NOMO-1 (cell line): ENCODE results near the gene CTSV.
"Not testable (repeated sequence)": the region's sequence is repeated elsewhere in the genome, so short reads cannot be mapped to it uniquely, and the experiment has no call there.

Source experiments
- DNase-seq, 2 experiments: peaks; one replicate each; lab custom pipeline; 2025; ENCODE audit not compliant: unreplicated experiment in 2 of 2; lab: John Stamatoyannopoulos, UW

Gene CTSV

GRCh38 chr9:97038611-97039513 is at the start of gene CTSV:
Gene CTSV, minus strand, starts transcription at chr9:97039142. Its CDS starts 1,099 bp downstream, at chr9:97038043.
- DNase-seq: peak; percentile 86 to 96

- not testable (repeated sequence) for DNase-seq
Measured at GRCh38 chr9:97087668-97088215, 48.8 kb upstream of the CTSV start.

GRCh38 chr9:97084562-97084991 is 45.6 kb upstream of the CTSV start:
- not testable (repeated sequence) for DNase-seq

- DNase-seq: no peak
Measured at GRCh38 chr9:97078362-97078761, 39.4 kb upstream of the CTSV start.

GRCh38 chr9:97077452-97078295 is 38.7 kb upstream of the CTSV start:
- DNase-seq: no peak

GRCh38 chr9:97076731-97077451 is 37.9 kb upstream of the CTSV start:
- DNase-seq: not testable (repeated sequence)

GRCh38 chr9:97076238-97076637 is 37.3 kb upstream of the CTSV start:
- no peak for DNase-seq

GRCh38 chr9:97075289-97075985 is 36.5 kb upstream of the CTSV start:
- DNase-seq: no peak

- no peak for DNase-seq
Measured at GRCh38 chr9:97073506-97073905, 34.6 kb upstream of the CTSV start.

- DNase-seq: no peak
Measured at GRCh38 chr9:97072285-97072776, 33.4 kb upstream of the CTSV start.

- DNase-seq: not testable (repeated sequence)
Measured at GRCh38 chr9:97070325-97070724, 31.4 kb upstream of the CTSV start.

GRCh38 chr9:97067490-97067889 is 28.5 kb upstream of the CTSV start:
- DNase-seq: no peak

GRCh38 chr9:97064176-97064575 is 25.2 kb upstream of the CTSV start:
- DNase-seq: no peak

GRCh38 chr9:97060796-97061195 is 21.9 kb upstream of the CTSV start:
- DNase-seq: no peak

GRCh38 chr9:97059626-97060025 is 20.7 kb upstream of the CTSV start:
- no peak for DNase-seq

GRCh38 chr9:97057651-97058050 is 18.7 kb upstream of the CTSV start:
- DNase-seq: no peak

GRCh38 chr9:97055891-97056290 is 16.9 kb upstream of the CTSV start:
- DNase-seq: not testable (repeated sequence)

GRCh38 chr9:97053717-97054116 is 14.8 kb upstream of the CTSV start:
- no peak for DNase-seq

- no peak for DNase-seq
Measured at GRCh38 chr9:97052735-97053134, 13.8 kb upstream of the CTSV start.

- DNase-seq: no peak
Measured at GRCh38 chr9:97046228-97046627, 7.3 kb upstream of the CTSV start.
